Stomach (tissue), 4 donors: Measurements from ENCODE around the gene CLCN3.

Source experiments
- EP300 ChIP-seq: sonication (generic); formaldehyde crosslinking; IDR thresholded peaks from one replicate; pipeline ENCODE4 v1.6.1; 2017; ENCODE audit warnings: antibody characterized with exemption
- POLR2A ChIP-seq, 4 donors: fragments of 450-650 bp; IDR thresholded peaks; one replicate each; pipeline ENCODE4 v1.6.1; 2016; ENCODE audit warnings: antibody characterized with exemption in 4 of 4, control low read depth in 2 of 4, mild to moderate bottlenecking in 1 of 4, moderate library complexity in 1 of 4
- POLR2AphosphoS5 ChIP-seq, 3 donors: sonication (generic); formaldehyde crosslinking; IDR thresholded peaks; one replicate each; pipeline ENCODE4 v1.6.1; 2016; ENCODE audit warnings: antibody characterized with exemption in 3 of 3
- TF ChIP-seq, protein P1 (sequence below), 7 experiments: fragments of 450-650 bp in 4 of 7; fragments of 200-600 bp in 3 of 7; sonication (generic) in 3 of 7; IDR thresholded peaks; one replicate each; pipeline ENCODE4 v1.5.1; 2016 to 2019; ENCODE audit warnings: antibody characterized with exemption in 7 of 7, control low read depth in 2 of 7, mild to moderate bottlenecking in 1 of 7

DNA sequence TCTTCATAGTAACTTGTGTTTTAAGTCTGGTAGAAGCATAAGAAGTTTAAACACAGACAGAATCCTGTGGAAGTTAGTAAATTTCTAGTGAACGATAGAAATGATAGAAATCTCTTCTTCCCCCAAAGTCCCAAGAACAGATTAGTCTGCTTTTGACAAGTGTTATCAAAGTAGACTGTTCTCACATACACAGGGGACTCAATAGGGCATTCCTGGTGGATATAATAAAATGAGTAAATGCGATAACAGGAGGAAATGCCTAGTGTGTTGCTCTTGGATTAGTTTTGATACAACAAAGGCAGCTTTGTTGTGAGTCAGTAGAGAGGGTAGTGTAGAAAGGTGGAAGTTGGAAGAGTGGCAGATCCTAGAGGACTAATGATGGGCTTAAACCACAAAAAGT, 43.5 kb downstream of the CLCN3 start:
- TF ChIP-seq, protein P1, sequence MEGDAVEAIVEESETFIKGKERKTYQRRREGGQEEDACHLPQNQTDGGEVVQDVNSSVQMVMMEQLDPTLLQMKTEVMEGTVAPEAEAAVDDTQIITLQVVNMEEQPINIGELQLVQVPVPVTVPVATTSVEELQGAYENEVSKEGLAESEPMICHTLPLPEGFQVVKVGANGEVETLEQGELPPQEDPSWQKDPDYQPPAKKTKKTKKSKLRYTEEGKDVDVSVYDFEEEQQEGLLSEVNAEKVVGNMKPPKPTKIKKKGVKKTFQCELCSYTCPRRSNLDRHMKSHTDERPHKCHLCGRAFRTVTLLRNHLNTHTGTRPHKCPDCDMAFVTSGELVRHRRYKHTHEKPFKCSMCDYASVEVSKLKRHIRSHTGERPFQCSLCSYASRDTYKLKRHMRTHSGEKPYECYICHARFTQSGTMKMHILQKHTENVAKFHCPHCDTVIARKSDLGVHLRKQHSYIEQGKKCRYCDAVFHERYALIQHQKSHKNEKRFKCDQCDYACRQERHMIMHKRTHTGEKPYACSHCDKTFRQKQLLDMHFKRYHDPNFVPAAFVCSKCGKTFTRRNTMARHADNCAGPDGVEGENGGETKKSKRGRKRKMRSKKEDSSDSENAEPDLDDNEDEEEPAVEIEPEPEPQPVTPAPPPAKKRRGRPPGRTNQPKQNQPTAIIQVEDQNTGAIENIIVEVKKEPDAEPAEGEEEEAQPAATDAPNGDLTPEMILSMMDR (IDR thresholded peaks at IDR 0.05) = no peak
- peak in 1 of 3 donors; percentile 26 for TF ChIP-seq POLR2AphosphoS5 (IDR thresholded peaks at IDR 0.05)
- TF ChIP-seq POLR2A (IDR thresholded peaks at IDR 0.05) = no peak
- TF ChIP-seq EP300 = no peak
